Epithelial cell of esophagus (primary cell): ENCODE results near the gene CPVL.

Experiments
- DNase-seq: peaks from one replicate; pipeline ENCODE4 v3.0.0; 2010; ENCODE audit warnings: low read depth
- H3K4me3 ChIP-seq: 2 replicates; pipeline ENCODE4 v1.5.1; 2011; ENCODE audit warnings: mild to moderate bottlenecking, low read length, control low read depth
- TF ChIP-seq, protein P1 (sequence below): IDR thresholded peaks from 2 replicates; pipeline ENCODE4 v1.5.1; 2011; ENCODE audit warnings: low read depth, mild to moderate bottlenecking, low read length, control low read depth, inconsistent platforms; ENCODE audit not compliant: insufficient read depth; ENCODE audit errors: missing control alignments

CPVL gene

DNA sequence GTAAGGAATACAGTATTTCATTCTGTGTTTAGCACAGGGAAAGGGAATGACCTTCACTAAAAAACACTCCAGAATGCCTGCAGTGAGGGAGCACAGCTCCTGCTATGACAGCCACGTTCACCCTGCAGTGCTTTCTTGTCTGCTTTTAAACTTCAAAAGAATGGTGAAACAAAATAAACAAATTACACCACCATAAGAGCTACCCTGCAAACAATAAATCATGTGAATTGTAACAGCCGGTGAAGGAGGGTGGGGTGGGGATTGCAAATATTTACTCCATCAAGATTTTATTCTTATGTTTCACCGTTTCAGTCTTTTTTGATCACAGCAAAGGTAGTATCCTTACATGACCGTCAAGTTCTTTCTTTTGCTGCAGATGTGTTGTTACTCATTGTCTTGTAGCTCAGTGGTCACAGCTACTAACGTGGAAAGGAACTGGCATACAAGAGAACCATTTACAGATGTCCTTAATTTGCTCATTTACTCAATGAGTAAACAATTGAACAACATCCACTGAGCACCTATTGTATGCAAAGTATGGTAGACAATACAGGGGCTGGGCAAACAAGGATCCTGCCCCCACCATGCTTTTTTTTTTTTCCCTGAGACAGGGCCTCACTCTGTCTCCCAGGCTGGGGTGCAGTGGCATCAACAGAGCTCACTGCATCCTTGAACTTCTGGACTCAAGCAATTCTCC is 44.2 kb upstream of the CPVL start:
- TF ChIP-seq, protein P1, sequence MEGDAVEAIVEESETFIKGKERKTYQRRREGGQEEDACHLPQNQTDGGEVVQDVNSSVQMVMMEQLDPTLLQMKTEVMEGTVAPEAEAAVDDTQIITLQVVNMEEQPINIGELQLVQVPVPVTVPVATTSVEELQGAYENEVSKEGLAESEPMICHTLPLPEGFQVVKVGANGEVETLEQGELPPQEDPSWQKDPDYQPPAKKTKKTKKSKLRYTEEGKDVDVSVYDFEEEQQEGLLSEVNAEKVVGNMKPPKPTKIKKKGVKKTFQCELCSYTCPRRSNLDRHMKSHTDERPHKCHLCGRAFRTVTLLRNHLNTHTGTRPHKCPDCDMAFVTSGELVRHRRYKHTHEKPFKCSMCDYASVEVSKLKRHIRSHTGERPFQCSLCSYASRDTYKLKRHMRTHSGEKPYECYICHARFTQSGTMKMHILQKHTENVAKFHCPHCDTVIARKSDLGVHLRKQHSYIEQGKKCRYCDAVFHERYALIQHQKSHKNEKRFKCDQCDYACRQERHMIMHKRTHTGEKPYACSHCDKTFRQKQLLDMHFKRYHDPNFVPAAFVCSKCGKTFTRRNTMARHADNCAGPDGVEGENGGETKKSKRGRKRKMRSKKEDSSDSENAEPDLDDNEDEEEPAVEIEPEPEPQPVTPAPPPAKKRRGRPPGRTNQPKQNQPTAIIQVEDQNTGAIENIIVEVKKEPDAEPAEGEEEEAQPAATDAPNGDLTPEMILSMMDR = no peak
- H3K4me3 ChIP-seq = no peak overlapping the region
- DNase-seq = peak; percentile 31

DNA sequence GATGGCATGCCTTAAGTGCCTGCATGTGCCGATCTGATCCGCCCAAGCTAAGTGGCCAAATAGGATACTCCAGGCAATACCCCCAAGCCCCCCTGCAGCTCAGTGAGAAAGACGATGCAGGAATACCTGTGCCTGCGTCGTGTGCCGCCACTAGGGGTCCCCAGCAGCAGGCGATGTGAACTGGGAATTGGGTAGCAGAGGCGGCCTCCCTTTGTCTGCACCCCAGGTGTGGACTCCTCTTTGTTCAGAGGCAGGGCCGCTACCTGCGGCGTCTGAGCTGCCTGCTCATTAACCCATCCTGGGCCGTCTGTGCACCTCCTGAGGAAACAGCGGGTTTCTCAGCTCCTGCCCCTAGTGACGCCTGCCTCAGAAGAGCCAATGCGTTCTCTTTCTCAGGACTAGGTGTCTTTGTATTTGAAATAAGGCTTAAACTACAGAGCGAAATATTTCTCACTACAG is 43.4 kb upstream of the CPVL start:
- DNase-seq = peak; percentile 62
- H3K4me3 ChIP-seq = no peak overlapping the region
- TF ChIP-seq, protein P1 = peak; percentile 92

DNA sequence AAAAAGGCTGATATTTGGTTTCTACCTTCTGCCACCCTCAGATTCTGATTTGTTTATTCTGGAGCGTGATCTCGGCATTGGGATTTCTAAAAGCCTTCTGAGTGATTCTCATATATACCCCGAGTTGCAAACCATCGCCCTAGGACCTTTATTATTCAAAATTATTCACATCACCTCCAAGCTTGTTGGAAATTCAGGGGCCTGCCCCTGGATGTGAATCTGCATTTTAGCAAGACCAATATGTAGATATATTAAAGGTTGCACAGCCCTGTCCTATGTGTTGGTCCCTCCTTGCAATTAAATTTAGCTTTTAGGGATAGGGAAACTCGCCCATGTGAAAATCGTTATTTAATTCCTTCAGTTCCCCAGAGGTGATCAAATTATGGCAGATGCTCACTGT is 39.3 kb upstream of the CPVL start:
- TF ChIP-seq, protein P1 = no peak
- no peak for DNase-seq

DNA sequence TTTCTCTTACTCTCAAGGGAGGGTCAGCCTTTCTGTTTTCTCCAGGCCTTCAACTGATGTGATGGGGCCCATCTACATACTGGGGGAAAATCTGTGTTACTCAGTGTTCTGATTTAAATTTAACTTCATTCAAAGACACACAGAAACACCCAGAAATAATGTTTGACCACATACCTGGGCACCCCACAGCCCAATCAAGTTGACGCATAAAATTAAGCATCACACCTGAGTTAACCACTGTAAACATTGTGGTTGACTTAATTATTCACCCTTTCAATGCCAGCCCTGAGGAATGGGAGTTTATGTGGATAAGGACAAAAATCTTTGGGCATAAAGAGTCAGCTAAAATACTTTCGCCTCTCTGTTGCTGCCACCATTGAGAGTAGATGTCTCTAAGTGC is 38.3 kb upstream of the CPVL start:
- no peak overlapping the region for H3K4me3 ChIP-seq
- TF ChIP-seq, protein P1 = no peak
- no peak for DNase-seq

More for the DNA sequence above, 39.3 kb upstream of the CPVL start:
- no peak overlapping the region for H3K4me3 ChIP-seq

DNA sequence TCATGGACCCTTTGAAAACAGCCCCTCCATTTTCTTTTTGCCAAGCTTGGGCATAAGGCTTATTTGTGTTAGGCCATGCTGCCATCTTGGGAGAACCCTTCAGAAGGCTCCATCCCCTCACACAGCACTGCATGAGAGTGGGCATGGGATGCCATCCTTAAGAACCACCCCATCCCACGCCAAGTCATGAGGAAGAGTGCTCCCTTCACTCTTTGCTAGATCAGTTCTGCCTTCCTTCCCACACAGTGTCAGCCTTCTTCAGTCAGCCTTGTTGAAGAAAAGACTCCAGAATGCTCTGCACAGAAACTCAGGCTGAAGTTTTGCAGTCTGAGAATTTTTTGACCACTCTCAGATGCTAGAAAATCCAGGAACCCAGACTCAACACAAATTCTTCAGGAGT is 32.8 kb upstream of the CPVL start:
- DNase-seq = no peak
- TF ChIP-seq, protein P1 = no peak

DNA sequence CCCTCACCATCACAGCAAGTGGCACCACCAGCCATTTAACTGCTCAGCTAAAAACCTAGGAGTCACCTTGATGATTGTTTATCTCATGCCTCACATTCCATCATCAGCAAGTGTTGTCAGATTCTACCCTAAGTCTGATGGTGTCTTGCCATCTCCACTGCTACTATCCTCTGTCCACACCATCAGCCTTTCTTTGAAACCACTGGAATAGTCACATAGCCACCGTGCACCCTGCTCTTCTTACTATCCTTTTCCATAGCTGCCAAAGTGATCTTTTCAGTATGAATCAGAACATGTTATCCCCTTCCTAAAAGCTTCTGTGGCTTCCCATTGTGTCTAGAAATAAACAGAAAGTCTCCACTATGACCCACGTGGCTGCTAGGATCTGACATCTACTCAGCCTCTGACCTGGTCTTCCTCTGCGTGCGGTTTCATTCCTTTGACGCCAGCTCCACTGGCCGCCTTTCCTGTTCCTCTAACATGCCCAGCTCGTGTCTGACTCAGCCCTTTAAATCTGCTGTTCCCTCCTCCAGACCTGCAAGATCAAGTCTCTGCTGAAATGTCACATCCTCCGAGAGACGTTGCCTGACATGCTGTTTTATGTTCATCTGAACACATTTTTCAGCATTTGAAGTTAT is 31.7 kb upstream of the CPVL start:
- DNase-seq = peak; percentile 71
- no peak overlapping the region for H3K4me3 ChIP-seq
- TF ChIP-seq, protein P1 = no peak

More for the DNA sequence above, 32.8 kb upstream of the CPVL start:
- H3K4me3 ChIP-seq = no peak overlapping the region
